OCI-LY7 (cell line): ENCODE measurements around the gene CXCL10.

Experiments
- CTCF ChIP-seq: fragments of 200-600 bp; sonication (generic); conservative IDR thresholded peaks from 2 replicates; pipeline ENCODE4 v1.5.1; 2014; ENCODE audit warnings: mild to moderate bottlenecking, antibody characterized with exemption, low read length, moderate library complexity, mixed read lengths
- EZH2phosphoT487 ChIP-seq: fragments of 200-600 bp; sonication (generic); IDR thresholded peaks from 2 replicates; pipeline ENCODE4 v1.6.1; 2018; ENCODE audit warnings: low read depth, borderline replicate concordance, mild to moderate bottlenecking, mixed run types, antibody characterized with exemption, low read length, moderate library complexity, mixed read lengths

GRCh38 chr4:76061421-76061820 is 38.1 kb upstream of the CXCL10 start:
- TF ChIP-seq EZH2phosphoT487, result no peak
- TF ChIP-seq CTCF, result no peak
